Endothelial cell of umbilical vein (primary cell): ENCODE results near the gene STK39. TPM values are rescaled to one million over a fixed set of nuclear protein-coding genes. Genes with fewer than 3 reads are reported as not detected.

ENCODE experiments used
- BruUV-seq: library from RNA; stranded (reverse); fragments of 400-500 nt; replicated peaks from 2 replicates; lab custom pipeline; 2021; lab: Mats Ljungman, UMichigan
- CTCF ChIA-PET: fragments of 300-600, 350-600 bp; sonication (Branson Sonifier 250); formaldehyde crosslinking; loops from one replicate; lab custom pipeline; 2021; ENCODE audit warnings: antibody characterized with exemption, inconsistent platforms; lab: Charles Lee
- POLR2A ChIA-PET: fragments of 300-600, 350-600 bp; sonication (Branson Sonifier 250); formaldehyde crosslinking; loops from one replicate; lab custom pipeline; 2021; ENCODE audit warnings: antibody characterized with exemption, inconsistent platforms; lab: Charles Lee
- DNase-seq: peaks from one replicate; pipeline ENCODE4 v3.0.0-alpha.2; 2011; ENCODE audit warnings: low read depth, low spot score
- FAIRE-seq: peaks from 2 replicates; lab custom pipeline; 2011; peaks lifted over from hg19 to GRCh38; lab: Jason Lieb, UNC
- H2AFZ ChIP-seq: 2 replicates; pipeline ENCODE4 v1.6.0; 2012; ENCODE audit warnings: low read depth, low read length, control low read depth, inconsistent platforms
- H3K27ac ChIP-seq: 2 replicates; pipeline ENCODE4 v1.5.1; 2011; ENCODE audit warnings: low read depth, mild to moderate bottlenecking, control low read depth, low read length, moderate library complexity; ENCODE audit not compliant: insufficient read depth
- H3K27me3 ChIP-seq, 2 experiments: 2 replicates each; pipeline versions ENCODE4 v1.6.0 to v1.6.1; 2011; ENCODE audit warnings: low read length in 2 of 2, mixed read lengths in 1 of 2; ENCODE audit not compliant: control insufficient read depth in 2 of 2, insufficient read depth in 2 of 2
- H3K36me3 ChIP-seq, 2 experiments: 2 replicates in 1 of 2; 3 replicates in 1 of 2; pipeline ENCODE4 v1.5.1; 2011; ENCODE audit warnings: low read length in 2 of 2, mild to moderate bottlenecking in 1 of 2, moderate library complexity in 1 of 2; ENCODE audit not compliant: control insufficient read depth in 2 of 2, insufficient read depth in 2 of 2; ENCODE audit errors: extremely low read depth in 1 of 2
- H3K4me1 ChIP-seq: 3 replicates; pipeline ENCODE4 v1.5.1; 2011; ENCODE audit warnings: mild to moderate bottlenecking, low read length; ENCODE audit not compliant: control insufficient read depth, insufficient read depth; ENCODE audit errors: extremely low read depth
- H3K4me2 ChIP-seq: 2 replicates; pipeline ENCODE4 v1.6.1; 2011; ENCODE audit warnings: low read length, control low read depth, mixed read lengths; ENCODE audit not compliant: insufficient read depth
- H3K4me3 ChIP-seq, 3 experiments: fragments of 200-600 bp in 1 of 3; sonication (generic), shearing (Covaris generic) in 1 of 3; replicated peaks in 1 of 3; 2 replicates each; pipeline ENCODE4 v1.5.1; 2011 to 2016; ENCODE audit warnings: control low read depth in 3 of 3, low read length in 3 of 3, mild to moderate bottlenecking in 2 of 3, inconsistent platforms in 1 of 3, low read depth in 1 of 3, moderate library complexity in 1 of 3; ENCODE audit not compliant: insufficient read depth in 1 of 3
- H3K79me2 ChIP-seq: 2 replicates; pipeline ENCODE4 v1.6.0; 2012; ENCODE audit warnings: low read length, inconsistent platforms; ENCODE audit not compliant: control insufficient read depth, insufficient read depth
- H3K9ac ChIP-seq: replicated peaks from 2 replicates; pipeline ENCODE3; 2011; ENCODE audit warnings: low read length, control low read depth; ENCODE audit not compliant: insufficient read depth; ENCODE audit errors: extremely low read depth
- H3K9me1 ChIP-seq: replicated peaks from 3 replicates; pipeline ENCODE4 v1.6.0; 2011; ENCODE audit warnings: mild to moderate bottlenecking, low read length; ENCODE audit not compliant: control insufficient read depth, insufficient read depth; ENCODE audit errors: extremely low read depth
- H3K9me3 ChIP-seq: replicated peaks from 2 replicates; pipeline ENCODE4 v1.5.1; 2012; ENCODE audit warnings: low read length, inconsistent platforms; ENCODE audit not compliant: control insufficient read depth, insufficient read depth
- H4K20me1 ChIP-seq: replicated peaks from 2 replicates; pipeline ENCODE3; 2011; ENCODE audit warnings: mild to moderate bottlenecking, low read length; ENCODE audit not compliant: control insufficient read depth, insufficient read depth; ENCODE audit errors: extremely low read depth
- CTCF ChIP-seq, 2 donors: IDR thresholded peaks; 1 replicate in 1 of 2; 2 replicates in 1 of 2; pipeline ENCODE4 v1.5.1; 2011; ENCODE audit warnings: low read length in 2 of 2, mild to moderate bottlenecking in 2 of 2, moderate library complexity in 2 of 2, control low read depth in 1 of 2, inconsistent platforms in 1 of 2, low read depth in 1 of 2; ENCODE audit not compliant: insufficient read depth in 1 of 2; ENCODE audit errors: extremely low read depth in 1 of 2
- EZH2 ChIP-seq: IDR thresholded peaks from 2 replicates; pipeline ENCODE4 v1.6.1; 2012; ENCODE audit warnings: borderline replicate concordance, low read depth, mild to moderate bottlenecking, moderate library complexity, low read length, inconsistent platforms; ENCODE audit not compliant: severe bottlenecking
- FOS ChIP-seq: IDR thresholded peaks from 2 replicates; pipeline ENCODE4 v1.6.1; 2011; ENCODE audit warnings: mild to moderate bottlenecking, low read length, moderate library complexity, borderline replicate concordance; ENCODE audit not compliant: insufficient read depth
- GATA2 ChIP-seq: IDR thresholded peaks from 2 replicates; pipeline ENCODE4 v1.7.0; 2011; ENCODE audit warnings: low read depth, mild to moderate bottlenecking, moderate library complexity, mixed read lengths, low read length; ENCODE audit not compliant: insufficient read length, insufficient read depth
- JUN ChIP-seq: IDR thresholded peaks from 2 replicates; pipeline ENCODE4 v1.6.1; 2011; ENCODE audit warnings: borderline replicate concordance, low read depth; ENCODE audit not compliant: insufficient read length, insufficient read depth
- MYC ChIP-seq: IDR thresholded peaks from one replicate; pipeline ENCODE4 v1.6.1; 2011; ENCODE audit warnings: mild to moderate bottlenecking, low read depth, low read length
- POLR2A ChIP-seq: IDR thresholded peaks from 2 replicates; pipeline ENCODE4 v1.6.1; 2012; ENCODE audit warnings: low read depth, mild to moderate bottlenecking, control low read depth, low read length
- POLR2AphosphoS5 ChIP-seq: IDR thresholded peaks from 2 replicates; pipeline ENCODE4 v1.6.1; 2012; ENCODE audit warnings: low read depth, mild to moderate bottlenecking, control low read depth, low read length, moderate library complexity; ENCODE audit not compliant: insufficient read depth
- dilution Hi-C: fragments of 300-500 bp; cut with MboI; formaldehyde crosslinking; loops from one replicate; pipeline ENCODE4 v1.15.0; 2019; ENCODE audit warnings: low sequenced_read_pairs; ENCODE audit not compliant: extremely low pct_ligation_motif_present
- intact Hi-C: fragments of 100-400 bp; cut with micrococcal nuclease; formaldehyde crosslinking; loops from one replicate; pipeline ENCODE4 v1.10.0; 2022
- polyA plus RNA-seq, 4 experiments: library from polyadenylated mRNA; depleted of rRNA in 3 of 4; stranded (reverse) in 3 of 4; unstranded in 1 of 4; fragments of >200 nt; gene quantifications; 2 replicates each; pipeline versions ENCODE4 v1.2.1 to v1.2.3, GENCODE V29; 2011 to 2012; ENCODE audit warnings: missing spikeins in 1 of 4
- total RNA-seq: library from RNA; stranded (reverse); gene quantifications from 2 replicates; pipeline ENCODE4 v1.2.3, GENCODE V29; 2021
- TF ChIP-seq, protein P1 (sequence below): IDR thresholded peaks from 2 replicates; pipeline ENCODE4 v1.6.1; 2011; ENCODE audit not compliant: insufficient read depth, insufficient read length

Gene STK39
- total and polyA plus RNA-seq, 2 donors (not counting 3 experiments of a cell fraction or from before 2014, with no cell fraction given): 4.6 to 13.1 TPM

DNA sequence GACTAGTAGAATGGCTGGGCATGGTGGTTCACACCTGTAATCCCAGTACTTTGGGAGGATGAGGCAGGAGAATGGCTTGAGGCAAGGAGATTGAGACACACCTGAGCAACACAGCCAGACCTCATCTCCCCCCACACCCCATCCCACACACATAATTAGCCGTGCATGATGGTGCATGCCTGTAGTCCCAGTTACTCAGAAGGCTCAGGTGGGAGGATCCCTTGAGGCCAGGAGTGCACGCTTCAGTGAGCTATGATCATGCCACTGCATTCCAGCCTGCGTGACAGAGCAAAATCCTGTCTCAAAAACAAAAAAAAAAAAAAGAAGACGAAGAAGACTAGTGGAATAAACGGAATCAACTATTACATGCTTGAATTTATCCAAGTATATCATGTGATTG, 150.0 kb downstream of the STK39 start:
- Histone ChIP-seq H3K9me1 (no peaks in the 10 kb centered on the region), H3K4me1 (no peaks in the 10 kb centered on the region), H3K36me3 (no peaks in the 10 kb centered on the region), H4K20me1 (no peaks in the 10 kb centered on the region), H3K4me2 (no peak overlapping the region), H3K79me2 (no peaks in the 10 kb centered on the region), H3K4me3 (no peak overlapping the region), H3K27ac (no peak overlapping the region), H3K9ac (no peak overlapping the region), H3K9me3 (no peaks in the 10 kb centered on the region), H2AFZ (no peak overlapping the region), H3K27me3 (no peaks in the 10 kb centered on the region)
- no peak for DNase-seq
- intact Hi-C loops: no loop called here
- no peak for FAIRE-seq
- ChIA-PET CTCF (no interaction called here), POLR2A (no interaction called here)
- TF ChIP-seq, protein P1, sequence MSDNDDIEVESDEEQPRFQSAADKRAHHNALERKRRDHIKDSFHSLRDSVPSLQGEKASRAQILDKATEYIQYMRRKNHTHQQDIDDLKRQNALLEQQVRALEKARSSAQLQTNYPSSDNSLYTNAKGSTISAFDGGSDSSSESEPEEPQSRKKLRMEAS: no peak
- TF ChIP-seq FOS: no peak
- no peak for TF ChIP-seq JUN
- no peak for TF ChIP-seq EZH2
- no peak for TF ChIP-seq POLR2AphosphoS5
- no peak for TF ChIP-seq CTCF (IDR thresholded peaks at IDR 0.05; ENCODE audit: extremely low read depth in 1 of 2, insufficient read depth in 1 of 2, low read depth in 1 of 2, low read length in 2 of 2)
- no peak for TF ChIP-seq POLR2A
- TF ChIP-seq GATA2: no peak
- TF ChIP-seq MYC: no peak
- no TSS peak for BruUV-seq
- dilution Hi-C loops: no loop called here
